T follicular helper cell (primary cell): ENCODE results near the gene NOXA1.

Experiments used
- DNase-seq: peaks from one replicate; pipeline ENCODE4 v3.0.0-alpha.2; 2020; ENCODE audit warnings: low read depth

The NOXA1 gene

DNA sequence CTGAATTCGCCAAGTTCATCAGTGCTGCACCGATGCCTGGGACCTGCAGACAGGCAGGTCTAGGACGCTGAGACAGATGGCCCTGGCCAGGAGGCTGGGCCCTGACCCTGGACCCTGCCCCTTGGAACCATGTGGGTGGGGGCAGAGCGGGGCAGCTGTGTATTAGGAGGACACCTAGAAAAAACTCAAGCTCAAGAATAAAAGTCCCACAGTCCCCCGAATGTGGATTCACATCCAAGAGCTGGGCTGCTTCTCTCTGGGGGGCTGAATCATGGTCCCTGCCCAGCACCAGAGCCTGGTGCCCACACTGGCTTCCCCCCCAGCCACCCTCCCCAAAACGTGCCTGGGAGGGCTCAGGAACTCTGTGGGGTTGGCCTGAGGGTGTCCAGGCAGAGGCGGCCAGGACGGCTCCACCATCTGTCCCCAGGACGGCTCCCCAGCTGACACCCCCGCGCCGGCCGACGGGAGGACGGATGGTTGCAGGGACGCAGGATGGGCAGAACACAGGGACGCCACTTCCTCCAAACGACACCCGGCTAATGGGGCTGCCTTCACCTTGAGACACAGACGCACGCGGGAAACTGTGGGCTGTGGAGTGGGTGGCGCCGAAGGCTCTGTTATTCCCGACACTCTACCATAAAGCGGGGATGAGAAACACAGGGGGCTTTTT lies 35.2 kb upstream of the NOXA1 start:
- no peak for DNase-seq

DNA sequence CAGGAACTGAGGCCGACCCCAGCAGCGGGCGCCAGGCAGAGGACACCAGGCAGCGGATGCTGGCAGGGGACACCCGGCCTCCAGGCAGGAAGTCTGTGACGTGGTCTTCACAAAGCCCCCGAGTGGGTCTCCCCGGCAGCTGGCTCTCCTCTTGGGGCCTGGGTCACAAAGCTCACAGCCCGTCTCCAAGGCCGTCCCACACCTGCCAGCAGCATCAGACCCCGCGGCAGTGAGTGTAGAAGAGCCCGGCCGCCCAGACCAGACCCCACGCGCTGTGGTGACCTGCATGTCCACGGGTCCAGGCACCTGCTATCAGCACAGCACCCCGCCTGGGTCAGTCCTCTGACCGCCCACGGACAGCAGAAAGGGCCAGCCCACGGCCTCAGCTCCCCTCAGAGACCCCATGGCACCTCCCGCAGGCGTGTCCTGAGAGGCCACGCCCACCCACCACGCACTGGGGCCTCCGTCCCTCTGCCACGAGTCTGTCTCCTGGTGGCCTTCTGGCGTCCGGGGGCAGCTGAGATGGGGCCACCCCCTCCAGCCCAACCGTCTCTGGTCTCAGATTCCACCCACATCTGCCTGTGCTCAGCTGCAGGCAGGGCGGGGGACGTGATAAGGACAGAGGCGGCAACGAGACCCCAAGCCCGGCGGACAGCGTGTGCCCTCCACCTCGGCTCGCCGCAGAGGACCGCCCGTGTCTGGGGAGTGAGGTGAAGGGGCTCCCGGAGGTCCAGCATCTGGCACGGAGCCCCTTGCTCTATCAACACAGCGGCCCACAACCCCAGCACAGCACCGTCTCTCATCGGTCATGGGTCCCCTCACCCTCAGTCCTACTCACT lies 34.4 kb upstream of the NOXA1 start:
- no peak for DNase-seq

DNA sequence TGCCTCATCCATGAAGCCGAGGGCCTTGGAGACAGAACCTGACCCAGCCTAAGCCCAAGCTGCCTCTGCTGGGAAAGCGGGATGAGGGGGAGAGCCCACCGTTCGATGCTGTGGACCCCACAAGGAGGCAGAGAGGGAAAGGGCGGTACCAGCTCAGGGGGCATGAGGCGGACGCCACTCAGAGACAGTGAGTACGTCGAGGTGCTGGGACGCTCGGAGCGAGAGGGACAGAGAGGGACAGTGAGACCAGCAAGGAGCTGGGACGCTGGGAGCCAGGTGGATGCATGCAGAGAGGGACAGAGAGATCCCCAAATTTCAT lies 33.8 kb upstream of the NOXA1 start:
- DNase-seq, result no peak

- no peak for DNase-seq
Measured at GRCh38 chr9:137390553-137391410, 32.4 kb upstream of the NOXA1 start.

GRCh38 chr9:137391411-137391754 lies 31.8 kb upstream of the NOXA1 start:
- no peak for DNase-seq

DNA sequence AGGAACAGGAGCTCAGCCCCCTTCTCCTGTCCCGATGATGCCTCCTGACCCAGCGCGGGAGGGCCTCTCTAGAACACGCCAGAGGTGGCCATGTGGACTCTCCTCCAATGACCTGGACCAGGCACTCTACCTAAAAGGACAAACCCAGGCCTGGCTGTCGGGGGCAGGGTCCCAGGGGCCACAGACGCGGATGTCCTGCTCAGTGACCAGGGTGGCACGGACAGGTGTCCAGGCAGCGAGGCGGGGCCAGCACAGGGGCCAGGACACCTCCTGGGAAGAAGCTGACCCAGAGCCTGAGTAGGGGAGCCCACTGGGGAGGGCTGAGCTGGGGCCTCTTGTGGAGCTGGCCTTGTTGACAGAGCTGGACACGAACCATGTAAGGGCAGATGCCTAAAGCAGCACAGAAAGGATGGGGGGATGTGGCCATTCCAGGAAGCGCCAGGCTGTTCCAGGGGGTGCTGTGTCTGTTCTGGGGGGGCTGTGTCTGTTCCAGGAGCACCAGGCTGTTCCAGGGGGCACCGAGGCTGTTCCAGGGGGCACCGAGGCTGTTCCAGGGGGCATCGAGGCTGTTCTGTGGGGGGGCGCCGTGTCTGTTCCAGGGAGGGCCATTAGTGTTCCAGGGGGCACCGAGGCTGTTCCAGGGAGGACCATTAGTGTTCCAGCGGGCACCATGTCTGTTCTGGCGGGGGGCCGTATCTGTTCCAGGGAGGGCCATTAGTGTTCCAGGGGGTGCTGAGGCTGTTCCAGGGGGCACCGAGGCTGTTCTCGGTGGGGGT lies 30.8 kb upstream of the NOXA1 start:
- no peak for DNase-seq

- no peak for DNase-seq
Measured at GRCh38 chr9:137393176-137394150, 29.7 kb upstream of the NOXA1 start.

DNA sequence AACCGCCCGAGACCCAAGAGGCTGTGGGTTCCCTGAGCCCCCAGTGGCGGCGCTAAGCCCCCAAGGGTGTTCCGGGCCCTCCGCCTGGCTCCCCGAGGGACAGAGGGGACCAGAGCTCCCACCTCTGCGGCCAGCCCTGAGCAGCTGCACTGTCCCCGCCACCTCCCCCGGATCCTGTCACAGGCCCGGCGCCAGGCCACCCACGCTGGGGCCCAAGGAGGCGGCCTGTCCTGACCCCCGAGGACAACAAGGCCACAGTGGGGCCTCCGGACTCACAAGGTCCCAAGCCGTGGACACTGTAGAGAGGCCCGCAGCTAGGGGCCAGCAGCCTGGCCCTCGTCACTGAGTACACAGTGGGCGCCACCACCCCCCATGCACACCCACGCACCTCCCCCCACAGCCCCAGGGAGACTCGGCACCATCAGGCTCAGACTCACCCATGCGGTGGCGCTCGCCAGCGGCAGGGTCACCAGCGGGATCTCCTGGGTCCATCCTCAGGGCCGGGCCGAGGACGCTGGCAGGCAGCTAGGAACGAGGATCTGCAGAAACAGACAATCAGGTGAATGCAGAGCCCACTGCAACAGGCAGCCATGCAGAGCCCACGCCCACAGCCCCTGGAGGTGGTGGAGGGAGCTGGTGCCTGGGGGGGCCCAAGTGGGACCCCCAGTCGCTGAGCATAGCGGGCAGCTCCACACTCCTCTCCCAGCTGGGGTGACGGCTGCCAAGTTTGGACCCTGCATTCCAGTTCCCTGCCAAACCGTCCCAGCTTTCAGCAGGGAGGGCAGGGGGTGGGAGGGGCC lies 28.1 kb upstream of the NOXA1 start:
- DNase-seq, result no peak

GRCh38 chr9:137395666-137396010 lies 27.6 kb upstream of the NOXA1 start:
- no peak for DNase-seq

GRCh38 chr9:137396227-137396626 lies 27.0 kb upstream of the NOXA1 start:
- DNase-seq, result no peak

DNA sequence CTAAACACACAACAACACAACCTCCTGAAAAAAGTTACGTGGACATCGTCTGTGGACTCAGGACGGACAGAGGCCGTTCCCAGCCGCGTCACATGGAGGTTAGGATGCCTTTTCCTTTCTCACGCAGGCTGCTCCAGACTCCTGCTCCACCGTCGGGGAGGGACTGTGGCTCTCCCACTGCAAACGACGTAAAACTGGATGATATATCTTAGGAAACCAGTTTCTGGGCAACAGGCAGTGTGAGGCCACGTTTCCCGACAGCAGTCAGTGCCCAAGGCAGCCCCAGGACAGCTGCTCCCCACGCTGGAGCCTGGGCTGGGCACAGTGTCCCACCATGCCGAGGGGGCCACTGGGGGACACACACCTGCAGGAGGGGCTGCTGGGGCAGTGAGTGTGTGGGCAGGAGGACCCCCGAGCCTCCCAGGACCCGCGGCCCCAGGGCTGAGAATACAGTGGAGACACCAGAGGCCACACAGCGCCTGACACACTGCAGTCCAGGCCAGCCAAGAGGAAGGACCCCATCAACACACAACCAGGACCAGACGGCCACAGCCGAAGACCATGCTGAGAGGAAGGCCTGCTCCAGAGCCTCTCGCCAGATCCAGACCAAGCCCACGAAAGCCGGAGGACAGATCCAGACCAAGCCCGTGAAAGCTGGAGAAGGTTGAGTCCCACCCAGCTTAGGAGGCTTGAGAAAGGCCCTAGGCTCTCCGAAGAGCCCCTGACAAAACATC lies 26.4 kb upstream of the NOXA1 start:
- DNase-seq, result no peak

DNA sequence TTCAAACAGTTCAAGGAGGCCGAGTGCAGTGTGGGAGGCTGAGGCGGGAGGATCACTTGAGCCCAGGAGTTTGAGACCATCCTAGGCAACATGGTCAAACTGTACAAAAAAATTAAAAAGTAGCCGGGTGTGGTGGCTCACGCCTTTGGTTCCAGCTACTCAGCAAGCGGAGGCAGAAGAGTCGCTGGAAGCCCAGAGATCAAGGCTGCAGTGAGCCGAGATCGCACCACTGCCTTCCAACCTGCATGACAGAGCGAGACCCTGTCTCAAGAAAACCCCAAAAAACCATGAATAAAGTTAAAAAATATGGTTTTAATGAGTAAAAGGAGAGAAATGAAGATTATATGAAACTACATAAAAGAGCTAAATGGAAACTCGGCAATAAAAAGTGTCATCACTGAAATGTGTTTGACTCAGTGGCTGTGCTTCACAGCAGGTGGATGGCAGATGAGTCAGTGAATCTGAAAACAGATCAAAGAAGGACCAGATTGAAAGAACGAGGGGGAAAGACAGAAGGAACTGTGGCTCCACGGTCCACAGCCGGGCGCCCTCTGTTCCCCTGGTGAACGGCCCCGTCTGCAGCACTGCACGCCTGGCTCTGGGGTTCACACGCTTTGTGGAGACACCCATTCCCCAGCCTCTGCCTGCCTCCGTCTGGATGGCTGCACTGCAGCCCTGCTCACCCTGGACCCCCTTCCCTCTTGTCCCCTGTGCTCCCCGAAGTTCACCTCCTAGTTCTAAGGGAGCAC lies 25.3 kb upstream of the NOXA1 start:
- DNase-seq, result no peak

DNA sequence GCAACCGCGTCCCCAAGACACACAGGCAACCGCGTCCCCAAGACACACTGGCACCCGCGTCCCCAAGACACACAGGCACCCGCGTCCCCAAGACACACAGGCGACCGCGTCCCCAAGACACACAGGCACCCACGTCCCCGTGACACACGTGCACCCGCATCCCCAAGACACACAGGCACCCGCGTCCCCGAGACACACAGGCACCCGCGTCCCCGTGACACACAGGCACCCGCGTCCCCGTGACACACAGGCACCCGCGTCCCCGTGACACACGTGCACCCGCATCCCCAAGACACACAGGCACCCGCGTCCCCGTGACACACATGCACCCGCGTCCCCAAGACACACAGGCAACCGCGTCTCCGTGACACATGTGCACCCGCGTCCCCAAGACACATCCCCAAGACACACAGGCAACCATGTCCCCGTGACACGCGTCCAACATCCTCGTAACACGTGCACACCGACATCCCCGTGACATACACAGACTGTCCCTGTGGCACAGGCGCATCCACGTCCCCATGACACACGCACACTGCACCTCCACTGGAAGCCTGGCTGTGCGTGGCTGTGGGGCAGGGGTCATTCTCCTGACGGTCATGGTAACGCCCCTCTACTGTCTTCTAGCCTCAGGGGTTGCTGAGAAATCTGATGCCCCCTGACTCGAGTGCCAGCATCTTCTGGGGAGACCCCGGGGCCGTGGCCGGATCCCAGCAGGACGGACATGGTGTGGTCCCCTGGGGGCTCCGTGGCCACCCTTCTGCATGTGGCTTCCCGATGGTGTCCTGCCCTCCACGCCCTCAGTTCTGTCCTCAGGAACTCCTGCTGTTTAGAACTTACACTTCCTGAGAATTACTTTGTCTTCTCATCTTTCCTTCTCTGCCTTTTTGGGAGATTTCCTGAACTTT lies 24.4 kb upstream of the NOXA1 start:
- DNase-seq, result no peak

- no peak for DNase-seq
Measured at GRCh38 chr9:137402746-137403145, 20.4 kb upstream of the NOXA1 start.

DNA sequence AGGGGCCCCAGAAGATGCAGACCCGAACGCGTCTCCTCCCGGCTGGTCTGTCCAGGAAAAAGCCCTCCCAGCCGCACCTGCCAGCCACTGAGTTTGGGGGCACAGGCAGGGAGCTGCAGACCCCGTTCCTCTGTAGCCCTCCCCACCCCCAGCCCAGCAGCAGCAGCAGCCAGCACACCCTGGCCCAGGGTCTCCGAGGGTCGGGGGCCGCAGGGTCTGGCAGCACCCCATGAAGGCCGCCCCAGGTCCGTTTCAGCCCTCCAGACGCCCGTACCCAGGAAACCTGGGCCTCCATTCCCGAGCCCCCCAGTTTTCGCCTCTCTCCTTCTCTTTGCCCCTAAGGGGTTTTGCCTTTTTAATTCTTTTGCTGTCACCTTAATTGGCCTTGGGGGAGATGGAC lies 19.9 kb upstream of the NOXA1 start:
- no peak for DNase-seq

DNA sequence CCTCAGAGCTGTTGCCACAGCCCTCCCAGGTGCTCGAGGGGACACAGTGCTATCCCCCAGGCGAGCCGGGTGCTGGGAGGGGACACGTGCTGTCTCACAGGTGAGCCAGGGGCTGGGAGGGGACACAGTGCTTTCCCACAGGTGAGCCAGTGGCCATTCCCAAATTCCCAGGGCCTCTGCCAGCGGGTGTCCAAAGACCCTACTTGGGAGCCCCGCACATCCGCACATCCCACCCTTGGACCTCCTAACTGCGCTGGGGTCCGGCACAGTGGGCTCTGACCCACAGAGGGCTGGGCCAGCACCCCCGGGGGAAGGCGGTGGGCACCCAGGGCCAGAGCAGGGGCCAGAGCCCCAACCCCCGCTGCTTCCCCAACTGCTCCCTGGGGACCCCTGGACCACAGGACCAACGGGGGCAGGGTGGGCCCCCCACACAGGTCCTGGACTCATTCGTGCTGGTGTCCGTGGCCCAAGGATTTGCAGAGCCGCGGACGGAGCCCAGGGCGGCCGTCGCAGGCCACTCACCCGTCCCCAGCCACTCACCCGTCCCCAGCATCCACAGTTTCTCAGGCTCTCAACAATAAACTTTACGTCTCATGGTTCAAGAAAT lies 18.1 kb upstream of the NOXA1 start:
- DNase-seq, result no peak

GRCh38 chr9:137405677-137406081 lies 17.5 kb upstream of the NOXA1 start:
- DNase-seq, result no peak
